H9 (cell line): ENCODE results near the gene KRTAP19-2. TPM values are rescaled to one million over a fixed set of nuclear protein-coding genes. Genes with fewer than 3 reads are reported as not detected.

ENCODE experiments used
- DNase-seq: peaks from one replicate; pipeline ENCODE4 v3.0.0-alpha.2; 2017
- H2AFZ ChIP-seq: one replicate; pipeline ENCODE4 v1.6.1; 2013; ENCODE audit warnings: mild to moderate bottlenecking, low read length, control low read depth, moderate library complexity
- H2AK5ac ChIP-seq: 2 replicates; pipeline ENCODE4 v1.6.1; 2013; ENCODE audit warnings: low read length, control low read depth, mixed read lengths; ENCODE audit not compliant: insufficient read length
- H2BK120ac ChIP-seq: one replicate; pipeline ENCODE4 v1.6.1; 2013; ENCODE audit warnings: low read depth, mild to moderate bottlenecking, low read length, control low read depth, inconsistent platforms; ENCODE audit not compliant: poor library complexity, severe bottlenecking
- H2BK12ac ChIP-seq: 2 replicates; pipeline ENCODE4 v1.6.1; 2013; ENCODE audit warnings: low read length, control low read depth, mixed read lengths, low read depth; ENCODE audit not compliant: insufficient read length
- H2BK15ac ChIP-seq: 2 replicates; pipeline ENCODE4 v1.6.1; 2013; ENCODE audit warnings: low read depth, low read length, control low read depth
- H2BK20ac ChIP-seq: one replicate; pipeline ENCODE4 v1.6.1; 2013; ENCODE audit warnings: low read depth, mild to moderate bottlenecking, low read length, control low read depth, inconsistent platforms; ENCODE audit not compliant: poor library complexity, severe bottlenecking
- H2BK5ac ChIP-seq: 2 replicates; pipeline ENCODE4 v1.6.1; 2013; ENCODE audit warnings: low read length, control low read depth, mixed read lengths; ENCODE audit not compliant: insufficient read length
- H3K14ac ChIP-seq: 2 replicates; pipeline ENCODE4 v1.6.1; 2013; ENCODE audit warnings: low read length, control low read depth; ENCODE audit not compliant: insufficient read depth
- H3K18ac ChIP-seq: 2 replicates; pipeline ENCODE4 v1.6.1; 2013; ENCODE audit warnings: low read depth, mild to moderate bottlenecking, mixed read lengths, low read length, control low read depth; ENCODE audit not compliant: insufficient read length
- H3K23ac ChIP-seq: 2 replicates; pipeline ENCODE4 v1.6.1; 2013; ENCODE audit warnings: low read length, control low read depth, mixed read lengths, low read depth; ENCODE audit not compliant: insufficient read length
- H3K23me2 ChIP-seq: 2 replicates; pipeline ENCODE4 v1.6.1; 2013; ENCODE audit warnings: low read depth, mild to moderate bottlenecking, mixed read lengths, low read length, control low read depth; ENCODE audit not compliant: insufficient read length, poor library complexity, severe bottlenecking
- H3K27ac ChIP-seq: 2 replicates; pipeline ENCODE4 v1.5.1; 2013; ENCODE audit warnings: low read length, control low read depth, mixed read lengths, low read depth; ENCODE audit not compliant: insufficient read length
- H3K27me3 ChIP-seq: 2 replicates; pipeline ENCODE4 v1.6.1; 2013; ENCODE audit warnings: low read length, control low read depth, inconsistent platforms; ENCODE audit not compliant: insufficient read depth
- H3K4ac ChIP-seq: 2 replicates; pipeline ENCODE4 v1.6.1; 2013; ENCODE audit warnings: low read depth, mild to moderate bottlenecking, control low read depth, inconsistent platforms, low read length, moderate library complexity
- H3K4me1 ChIP-seq: 2 replicates; pipeline ENCODE4 v1.6.1; 2013; ENCODE audit warnings: low read length, control low read depth, inconsistent platforms; ENCODE audit not compliant: insufficient read depth
- H3K4me2 ChIP-seq: 2 replicates; pipeline ENCODE4 v1.6.1; 2013; ENCODE audit warnings: low read length, control low read depth, mixed read lengths; ENCODE audit not compliant: insufficient read length, insufficient read depth
- H3K56ac ChIP-seq: 2 replicates; pipeline ENCODE4 v1.6.1; 2013; ENCODE audit warnings: low read depth, mild to moderate bottlenecking, mixed read lengths, low read length, control low read depth; ENCODE audit not compliant: insufficient read length
- H3K79me1 ChIP-seq: 2 replicates; pipeline ENCODE4 v1.6.1; 2013; ENCODE audit warnings: low read depth, mild to moderate bottlenecking, moderate library complexity, low read length, control low read depth, inconsistent platforms; ENCODE audit not compliant: insufficient read depth, poor library complexity, severe bottlenecking
- H3K79me2 ChIP-seq: 2 replicates; pipeline ENCODE4 v1.6.1; 2013; ENCODE audit warnings: low read length, control low read depth, inconsistent platforms; ENCODE audit not compliant: insufficient read depth
- H3K9ac ChIP-seq: 2 replicates; pipeline ENCODE4 v1.6.1; 2013; ENCODE audit warnings: low read length, control low read depth, mixed read lengths; ENCODE audit not compliant: insufficient read length; ENCODE audit errors: extremely low read depth
- H3K9me3 ChIP-seq: one replicate; pipeline ENCODE4 v1.6.1; 2013; ENCODE audit warnings: low read depth, low read length, inconsistent platforms; ENCODE audit not compliant: control insufficient read depth
- H3T11ph ChIP-seq: one replicate; pipeline ENCODE4 v1.6.1; 2013; ENCODE audit warnings: mild to moderate bottlenecking, low read length, control low read depth, inconsistent platforms
- H4K20me1 ChIP-seq: one replicate; pipeline ENCODE4 v1.6.1; 2013; ENCODE audit not compliant: control insufficient read depth, insufficient read length, insufficient read depth
- H4K5ac ChIP-seq: 2 replicates; pipeline ENCODE4 v1.6.1; 2013; ENCODE audit warnings: low read depth, mild to moderate bottlenecking, mixed read lengths, low read length, control low read depth; ENCODE audit not compliant: insufficient read length
- H4K8ac ChIP-seq: replicated peaks from 2 replicates; pipeline ENCODE4 v1.6.1; 2013; ENCODE audit warnings: low read length, control low read depth, mixed read lengths, low read depth; ENCODE audit not compliant: insufficient read length
- H4K91ac ChIP-seq: 2 replicates; pipeline ENCODE4 v1.6.1; 2013; ENCODE audit warnings: low read depth, mild to moderate bottlenecking, moderate library complexity, mixed read lengths, low read length, control low read depth; ENCODE audit not compliant: insufficient read length
- H3K27ac Mint-ChIP-seq, 3 experiments: 2 replicates in 2 of 3; 3 replicates in 1 of 3; pipeline ENCODE4 v1.8.0; 2020 to 2021; ENCODE audit warnings: mixed read lengths in 3 of 3, mild to moderate bottlenecking in 1 of 3, moderate library complexity in 1 of 3
- H3K27me3 Mint-ChIP-seq: 2 replicates; pipeline ENCODE4 v1.8.0; 2021; ENCODE audit warnings: low read depth, mild to moderate bottlenecking, moderate library complexity, mixed read lengths
- H3K36me3 Mint-ChIP-seq, 3 experiments: 2 replicates in 2 of 3; 3 replicates in 1 of 3; pipeline ENCODE4 v1.8.0; 2020 to 2021; ENCODE audit warnings: low read depth in 3 of 3, mixed read lengths in 3 of 3; ENCODE audit not compliant: insufficient read depth in 1 of 3
- H3K4me1 Mint-ChIP-seq, 2 experiments: 2 replicates each; pipeline ENCODE4 v1.8.0; 2020; ENCODE audit warnings: mixed read lengths in 2 of 2
- H3K4me3 Mint-ChIP-seq, 2 experiments: 2 replicates in 1 of 2; 3 replicates in 1 of 2; pipeline ENCODE4 v1.8.0; 2020 to 2021; ENCODE audit warnings: mild to moderate bottlenecking in 2 of 2, mixed read lengths in 2 of 2, moderate library complexity in 1 of 2
- H3K9me3 Mint-ChIP-seq, 2 experiments: 2 replicates in 1 of 2; 3 replicates in 1 of 2; pipeline ENCODE4 v1.8.0; 2020; ENCODE audit warnings: mild to moderate bottlenecking in 2 of 2, mixed read lengths in 2 of 2, moderate library complexity in 1 of 2
- CTCF ChIP-seq: fragments of 200-600 bp; sonication (generic); conservative IDR thresholded peaks from 3 replicates; pipeline ENCODE4 v1.8.0; 2021; ENCODE audit warnings: antibody characterized with exemption, mild to moderate bottlenecking
- WGBS: extraction: QIAGEN DNeasy Blood & Tissue Kit; methylation state at CpG from one replicate; pipeline ENCODE4 v1.1.7; 2013; ENCODE audit warnings: missing lambda C conversion rate, low lambda C conversion rate, mixed read lengths; ENCODE audit not compliant: insufficient read length; ENCODE audit errors: extremely low coverage; 5-methylcytosine and 5-hydroxymethylcytosine counted together
- total RNA-seq: library from RNA; stranded (reverse); gene quantifications from 2 replicates; pipeline ENCODE4 v1.2.1, GENCODE V29; 2021

KRTAP19-2 gene
- total RNA-seq, 1 experiment from 2014 or later, result not detected

GRCh38 chr21:30515681-30516080, 28.4 kb upstream of the KRTAP19-2 start:
- DNase-seq, result no peak
- Histone ChIP-seq H3K4me1 (no peaks in the 10 kb centered on the region), H3K9ac (no peak overlapping the region), H2AK5ac (no peak overlapping the region), H3K9me3 (no peaks in the 10 kb centered on the region), H3K56ac (no peak overlapping the region), H2BK15ac (no peak overlapping the region), H3K79me1 (no peaks in the 10 kb centered on the region), H4K20me1 (no peaks in the 10 kb centered on the region), H3K4me2 (no peak overlapping the region), H3K27ac (no peak overlapping the region), H3K23ac (no peak overlapping the region), H3K79me2 (no peaks in the 10 kb centered on the region), H2BK20ac (no peak overlapping the region), H4K5ac (no peak overlapping the region), H3T11ph (no peak overlapping the region), H3K23me2 (no peaks in the 10 kb centered on the region), H3K27me3 (no peaks in the 10 kb centered on the region), H2BK12ac (no peak overlapping the region), H2AFZ (no peak overlapping the region), H4K91ac (no peak overlapping the region), H2BK5ac (no peak overlapping the region), H3K14ac (no peak overlapping the region), H2BK120ac (no peak overlapping the region), H4K8ac (no peak overlapping the region), H3K18ac (no peak overlapping the region), H3K4ac (no peak overlapping the region)
- Mint-ChIP-seq H3K9me3 (peaks cover 4 to 13% of the 10 kb centered on the region in 2 experiments; a peak in 4 of 5 replicates), H3K27ac (no peak overlapping the region), H3K4me1 (peaks cover 0 to 6% of the 10 kb centered on the region in 2 experiments; a peak in 2 of 4 replicates), H3K27me3 (no peaks in the 10 kb centered on the region), H3K4me3 (no peak overlapping the region), H3K36me3 (peaks cover 0 to 13% (median 6%) of the 10 kb centered on the region in 3 experiments; a peak in 4 of 7 replicates)
- WGBS, result no CpG with 5 or more reads among the region's 1 CpG
- no peak for TF ChIP-seq CTCF
